HG03108 (cell line): ENCODE data around the gene BMPER.
"Not testable (repeated sequence)": the region's sequence is repeated elsewhere in the genome, so short reads cannot be mapped to it uniquely, and the experiment has no call there.

Source experiments
- ATAC-seq: cut with Tn5 transposase; IDR thresholded peaks from one replicate; pipeline ENCODE4 v1.9.1; 2021; ENCODE audit warnings: moderate library complexity; ENCODE audit not compliant: unreplicated experiment

Gene BMPER

DNA sequence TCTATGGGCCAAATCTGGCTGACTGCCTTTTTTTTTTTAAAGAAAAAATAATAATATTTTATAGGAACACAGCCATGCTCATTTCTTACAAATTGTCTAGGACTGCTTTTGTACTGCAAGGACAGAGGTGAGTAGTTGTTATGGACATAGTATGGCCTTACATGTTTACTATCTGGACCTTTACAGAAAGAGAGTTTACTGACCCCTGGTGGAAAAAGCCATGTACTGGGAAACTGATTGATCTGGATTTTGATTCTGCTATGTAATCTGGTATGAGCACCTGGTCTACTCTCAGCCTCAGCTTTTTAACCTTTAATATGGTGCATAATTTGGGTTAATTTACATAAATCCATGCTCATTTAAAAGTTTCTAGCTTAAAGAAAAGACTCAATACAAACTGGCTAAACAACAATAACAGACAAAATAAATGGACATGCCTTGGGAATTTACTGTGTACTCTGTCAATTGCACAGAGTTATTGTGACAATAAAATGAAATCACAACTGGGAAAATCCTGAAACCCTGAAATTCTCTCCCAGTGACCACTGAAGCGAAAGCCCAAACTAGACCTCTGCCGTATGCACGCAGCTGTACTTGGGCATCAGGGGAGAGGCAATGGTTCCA lies 260.7 kb downstream of the BMPER start:
- no peak for ATAC-seq

DNA sequence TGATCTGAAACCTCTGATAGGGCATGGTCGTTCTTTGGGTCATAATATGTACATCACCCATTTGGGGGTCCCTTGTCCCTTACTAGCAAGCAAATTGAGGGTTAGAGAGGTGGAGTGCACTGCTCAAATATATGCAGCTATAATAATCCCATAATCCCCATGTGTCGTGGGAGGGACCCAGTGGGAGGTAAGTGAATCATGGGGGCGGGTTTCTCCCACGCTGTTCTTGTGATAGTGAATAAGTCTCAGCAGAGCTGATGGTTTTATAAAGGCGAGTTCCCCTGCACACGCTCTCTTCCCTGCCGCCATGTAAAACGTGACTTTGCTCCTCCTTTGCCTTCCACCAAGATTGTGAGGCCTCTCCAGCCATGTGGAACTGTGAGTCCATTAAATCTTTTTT lies 262.7 kb downstream of the BMPER start:
- ATAC-seq: no peak

- ATAC-seq: not testable (repeated sequence)
Observed at GRCh38 chr7:34174688-34175616, 269.6 kb downstream of the BMPER start.

GRCh38 chr7:34175837-34176236 lies 270.5 kb downstream of the BMPER start:
- no peak for ATAC-seq

DNA sequence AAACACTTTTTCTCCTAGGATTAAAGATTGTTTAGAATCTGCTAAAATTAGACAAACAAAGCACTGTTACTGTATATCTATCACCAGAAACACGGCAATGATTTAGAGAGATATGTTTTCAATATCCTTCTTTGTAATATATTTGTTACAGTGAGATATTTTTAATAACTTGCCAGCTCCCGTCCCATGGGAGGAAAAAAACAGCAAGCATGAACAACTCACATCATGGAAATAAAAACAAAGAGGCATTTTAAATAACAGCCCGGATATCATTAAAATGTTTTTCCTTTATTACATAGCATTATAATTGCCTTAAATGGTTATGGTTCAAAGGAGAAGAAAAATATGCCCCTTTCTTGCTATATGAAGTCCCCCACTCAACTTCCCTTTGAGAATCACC lies 272.1 kb downstream of the BMPER start:
- no peak for ATAC-seq

DNA sequence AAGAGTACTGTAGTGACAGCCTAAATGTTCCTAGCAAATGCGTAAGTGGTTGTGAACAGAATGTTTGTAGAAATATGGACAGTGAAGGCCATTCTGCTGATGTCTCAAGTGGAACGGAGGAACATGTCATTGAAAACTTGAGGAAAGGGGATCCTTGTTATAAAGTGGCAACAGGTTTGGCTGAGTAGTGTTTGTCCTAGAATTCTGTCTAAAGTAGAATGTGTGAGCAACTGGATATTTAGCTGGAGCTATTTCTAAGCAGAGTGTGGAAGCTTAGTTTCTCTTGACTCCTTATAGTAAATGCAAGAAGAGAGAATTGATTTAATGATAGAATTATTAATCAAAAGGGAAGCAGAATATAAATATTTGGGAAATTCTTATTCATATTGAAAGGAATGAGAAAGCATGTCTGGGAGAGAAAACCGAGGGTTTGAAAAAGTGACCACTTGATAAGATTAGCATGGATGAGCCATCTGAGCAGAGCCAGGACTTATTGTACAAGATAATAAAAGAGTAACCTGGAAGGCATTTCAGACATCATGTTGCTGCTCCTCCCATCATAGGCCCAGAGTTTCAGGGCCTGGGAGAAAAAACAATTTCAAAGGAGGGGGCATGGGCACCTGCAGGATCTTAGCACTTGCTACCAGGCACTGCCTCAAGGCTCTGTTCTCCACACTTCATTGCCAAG lies 276.1 kb downstream of the BMPER start:
- no peak for ATAC-seq

DNA sequence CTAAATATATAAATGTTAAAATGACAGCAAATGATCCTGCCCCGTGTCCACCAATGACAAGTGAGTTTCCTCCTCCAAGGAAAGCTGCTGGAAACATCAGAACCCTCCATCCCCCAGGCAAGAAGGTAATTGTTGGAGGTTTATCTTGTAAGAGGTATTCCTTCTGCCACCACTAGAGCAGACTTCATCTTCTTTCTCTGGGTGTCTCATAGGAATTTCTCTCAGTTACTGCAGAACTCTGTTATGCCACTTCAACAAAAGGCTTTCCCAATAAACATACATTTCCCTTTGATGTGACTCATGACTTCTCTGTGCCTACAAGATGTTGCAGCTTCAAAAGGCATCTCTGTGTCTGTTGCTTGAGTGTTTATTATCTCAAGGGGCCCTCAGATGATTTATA lies 279.1 kb downstream of the BMPER start:
- ATAC-seq: no peak

GRCh38 chr7:34187798-34188307 lies 282.5 kb downstream of the BMPER start:
- ATAC-seq: no peak

DNA sequence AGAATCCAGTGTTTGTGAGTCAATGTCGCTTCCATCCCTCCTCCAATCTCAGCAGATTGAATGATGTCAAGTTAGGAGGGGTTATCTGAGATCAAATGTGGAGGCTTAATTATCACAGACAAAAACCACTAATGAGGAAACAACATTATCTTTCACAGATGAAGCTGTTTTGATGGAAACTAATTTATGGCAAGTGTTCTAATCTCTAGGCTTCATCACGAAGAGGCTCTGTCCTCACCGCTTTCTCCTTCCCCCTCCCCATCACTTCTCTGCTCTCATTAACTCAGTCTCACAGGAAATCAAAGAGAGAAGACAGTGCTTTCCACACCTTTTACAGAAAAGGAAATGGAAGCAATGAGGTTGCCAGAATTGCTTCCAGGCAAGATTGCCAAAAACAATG lies 283.7 kb downstream of the BMPER start:
- ATAC-seq: no peak

- no peak for ATAC-seq
Observed at GRCh38 chr7:34190299-34190698, 285.0 kb downstream of the BMPER start.

GRCh38 chr7:34191162-34191561 lies 285.8 kb downstream of the BMPER start:
- no peak for ATAC-seq

GRCh38 chr7:34191771-34192479 lies 286.6 kb downstream of the BMPER start:
- no peak for ATAC-seq

DNA sequence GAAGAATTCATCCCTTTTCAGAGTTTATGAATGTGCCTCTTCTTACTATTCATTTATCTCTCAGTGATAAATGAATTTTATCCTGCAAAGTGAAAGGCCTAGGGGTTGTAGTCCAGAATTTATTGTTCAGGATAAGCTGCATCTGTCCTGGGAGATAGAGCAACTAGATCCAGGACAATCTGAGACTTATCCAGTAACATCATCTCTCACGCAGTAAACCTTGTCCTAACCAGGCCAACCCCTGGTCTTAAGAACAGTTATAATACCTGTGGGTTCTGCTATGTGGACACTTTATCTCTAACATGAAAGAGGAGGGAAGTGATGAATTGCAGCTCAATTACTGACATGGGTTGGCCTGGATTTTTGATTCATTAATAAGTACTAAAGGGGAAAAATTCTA lies 287.6 kb downstream of the BMPER start:
- ATAC-seq: no peak

- no peak for ATAC-seq
Observed at GRCh38 chr7:34198231-34198641, 292.9 kb downstream of the BMPER start.
